ENCODE measurements around the gene TNKS2. TPM values are rescaled to one million over a fixed set of nuclear protein-coding genes. Genes with fewer than 3 reads are reported as not detected.

TNKS2 gene
- total and polyA plus RNA-seq, 2 of the 13 experiments (the other 11 are each of a cell fraction or from before 2014, with no cell fraction given) = 15.2 to 19.4 TPM

DNA sequence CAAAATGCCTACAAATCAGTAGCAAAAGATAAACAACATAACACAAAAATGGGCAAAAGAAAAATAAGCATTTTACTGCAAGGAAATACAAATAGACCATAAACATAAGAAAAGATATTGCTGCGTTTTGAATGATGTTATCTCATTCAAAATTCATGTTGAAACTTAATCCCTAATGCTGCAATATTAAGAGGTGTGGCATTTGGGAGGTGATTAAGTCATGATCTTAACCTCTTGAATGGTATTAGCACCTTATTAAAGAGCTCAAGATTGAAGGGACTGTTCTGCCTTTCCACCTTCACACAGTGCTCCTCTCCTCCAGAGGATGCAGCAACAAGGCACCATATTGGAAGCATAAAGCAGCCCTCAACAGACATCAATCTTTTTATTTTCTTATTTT lies 12.4 kb upstream of the TNKS2 start:
- CTCF ChIA-PET (ENCODE audit: low intra/inter-chr PET ratio, low total read pairs) = no interaction called here
- H3K4me1 ChIP-seq (ENCODE audit: insufficient read depth, low read length) = peaks cover 13% of the 10 kb centered on the region
- no peaks in the 10 kb centered on the region for H3K36me3 ChIP-seq (replicated peaks in 1 of 2; ENCODE audit: control insufficient read depth in 1 of 2, insufficient read depth in 2 of 2, low read length in 2 of 2)
- no TSS peak for BruUV-seq (replicated peaks)
- H4K20me1 ChIP-seq (ENCODE audit: insufficient read depth, low read length) = no peaks in the 10 kb centered on the region
- no peaks in the 10 kb centered on the region; a peak in 1 of 5 replicates for H3K27me3 ChIP-seq (ENCODE audit: control insufficient read depth in 1 of 2, insufficient read depth in 2 of 2, low read length in 2 of 2)
- intact Hi-C loops (cut with micrococcal nuclease; ENCODE audit: unreplicated experiment) = no loop called here
- H3K9ac ChIP-seq (ENCODE audit: insufficient read depth, low read depth, low read length) = no peak overlapping the region
- POLR2A ChIA-PET = no interaction called here
- WGBS (ENCODE audit: low lambda C conversion rate) = 11% methylated on average over 1 of the region's 1 CpG
- no peaks in the 10 kb centered on the region for H3K79me2 ChIP-seq (ENCODE audit: insufficient read depth, low read length)
- H2AFZ ChIP-seq (ENCODE audit: low read length) = no peak overlapping the region
- H3K9me3 ChIP-seq (ENCODE audit: low read length) = no peaks in the 10 kb centered on the region
- H3K4me2 ChIP-seq (ENCODE audit: low read depth, low read length) = no peak overlapping the region
- DNase-seq (ENCODE audit: low spot score) (no peak), ATAC-seq (no peak), FAIRE-seq (no peak)
- in situ Hi-C loops (cut with HindIII; ENCODE audit: extremely low pct_ligation_motif_present, low pct_unique_long_range_greater_than_20kb) = no loop called here
- H3K27ac ChIP-seq (ENCODE audit: extremely low read length, insufficient read depth, low read length) = no peak overlapping the region
- TF ChIP-seq, protein P1, sequence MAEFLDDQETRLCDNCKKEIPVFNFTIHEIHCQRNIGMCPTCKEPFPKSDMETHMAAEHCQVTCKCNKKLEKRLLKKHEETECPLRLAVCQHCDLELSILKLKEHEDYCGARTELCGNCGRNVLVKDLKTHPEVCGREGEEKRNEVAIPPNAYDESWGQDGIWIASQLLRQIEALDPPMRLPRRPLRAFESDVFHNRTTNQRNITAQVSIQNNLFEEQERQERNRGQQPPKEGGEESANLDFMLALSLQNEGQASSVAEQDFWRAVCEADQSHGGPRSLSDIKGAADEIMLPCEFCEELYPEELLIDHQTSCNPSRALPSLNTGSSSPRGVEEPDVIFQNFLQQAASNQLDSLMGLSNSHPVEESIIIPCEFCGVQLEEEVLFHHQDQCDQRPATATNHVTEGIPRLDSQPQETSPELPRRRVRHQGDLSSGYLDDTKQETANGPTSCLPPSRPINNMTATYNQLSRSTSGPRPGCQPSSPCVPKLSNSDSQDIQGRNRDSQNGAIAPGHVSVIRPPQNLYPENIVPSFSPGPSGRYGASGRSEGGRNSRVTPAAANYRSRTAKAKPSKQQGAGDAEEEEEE (CRISPR knock-in tag; IDR thresholded peaks at IDR 0.05; ENCODE audit: borderline replicate concordance) = no peak
- TF ChIP-seq SALL1 (CRISPR knock-in tag; IDR thresholded peaks at IDR 0.05) = no peak
- no peak overlapping the region for H3K4me3 ChIP-seq (replicated peaks in 1 of 3; ENCODE audit: insufficient read depth in 1 of 3, low read depth in 2 of 3, low read length in 3 of 3)

DNA sequence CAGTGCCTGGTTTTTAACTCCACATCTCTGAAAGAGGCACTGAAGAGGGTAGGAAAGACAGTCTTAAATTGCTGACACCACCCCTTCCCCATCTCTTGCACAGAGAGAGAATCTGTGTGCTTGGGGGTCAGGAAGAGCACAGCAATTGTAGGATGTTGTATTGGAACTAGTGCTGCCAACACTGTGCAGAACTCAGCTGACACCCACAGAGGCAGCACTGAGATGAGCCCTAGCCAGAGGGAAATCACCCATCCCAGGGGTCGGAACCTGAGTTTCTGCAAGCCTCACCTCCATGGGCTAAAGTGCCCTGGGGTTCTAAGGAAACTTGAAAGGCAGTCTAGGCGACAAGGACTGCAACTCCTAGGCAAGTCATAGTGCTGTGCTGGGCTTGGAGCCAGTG lies 11.0 kb upstream of the TNKS2 start:
- Histone ChIP-seq H3K4me2 (ENCODE audit: low read depth, low read length) (no peak overlapping the region), H3K9ac (ENCODE audit: insufficient read depth, low read depth, low read length) (no peak overlapping the region), H3K79me2 (ENCODE audit: insufficient read depth, low read length) (no peaks in the 10 kb centered on the region), H3K27ac (ENCODE audit: extremely low read length, insufficient read depth, low read length) (no peak overlapping the region), H3K27me3 (ENCODE audit: control insufficient read depth in 1 of 2, insufficient read depth in 2 of 2, low read length in 2 of 2) (no peaks in the 10 kb centered on the region; a peak in 1 of 5 replicates), H3K4me1 (ENCODE audit: insufficient read depth, low read length) (peaks cover 13% of the 10 kb centered on the region), H3K4me3 (replicated peaks in 1 of 3; ENCODE audit: insufficient read depth in 1 of 3, low read depth in 2 of 3, low read length in 3 of 3) (no peak overlapping the region), H2AFZ (ENCODE audit: low read length) (no peak overlapping the region), H4K20me1 (ENCODE audit: insufficient read depth, low read length) (no peaks in the 10 kb centered on the region), H3K36me3 (replicated peaks in 1 of 2; ENCODE audit: control insufficient read depth in 1 of 2, insufficient read depth in 2 of 2, low read length in 2 of 2) (no peaks in the 10 kb centered on the region), H3K9me3 (ENCODE audit: low read length) (no peaks in the 10 kb centered on the region)
- in situ Hi-C loops (cut with HindIII; ENCODE audit: extremely low pct_ligation_motif_present, low pct_unique_long_range_greater_than_20kb) (no loop called here), intact Hi-C loops (cut with micrococcal nuclease; ENCODE audit: unreplicated experiment) (no loop called here)
- no peak for FAIRE-seq
- ATAC-seq = peak; percentile 69
- CTCF ChIA-PET (ENCODE audit: low intra/inter-chr PET ratio, low total read pairs) = no interaction called here
- no TSS peak for BruUV-seq (replicated peaks)
- WGBS (ENCODE audit: low lambda C conversion rate) = 20% methylated on average over 2 of the region's 2 CpGs
- no peak for DNase-seq (ENCODE audit: low spot score)
- POLR2A ChIA-PET = interaction anchor here (1.9 kb wide), 1 partner anchor 9 kb away, joined by 5 read pairs; no protein-coding TSS in a partner anchor
- TF ChIP-seq, protein P2, sequence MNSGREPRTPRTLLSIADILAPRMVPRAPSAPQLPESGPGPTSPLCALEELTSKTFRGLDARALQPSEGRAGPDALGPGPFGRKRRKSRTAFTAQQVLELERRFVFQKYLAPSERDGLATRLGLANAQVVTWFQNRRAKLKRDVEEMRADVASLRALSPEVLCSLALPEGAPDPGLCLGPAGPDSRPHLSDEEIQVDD (CRISPR knock-in tag; IDR thresholded peaks at IDR 0.05; ENCODE audit: borderline replicate concordance) = no peak
- TF ChIP-seq, protein P3, sequence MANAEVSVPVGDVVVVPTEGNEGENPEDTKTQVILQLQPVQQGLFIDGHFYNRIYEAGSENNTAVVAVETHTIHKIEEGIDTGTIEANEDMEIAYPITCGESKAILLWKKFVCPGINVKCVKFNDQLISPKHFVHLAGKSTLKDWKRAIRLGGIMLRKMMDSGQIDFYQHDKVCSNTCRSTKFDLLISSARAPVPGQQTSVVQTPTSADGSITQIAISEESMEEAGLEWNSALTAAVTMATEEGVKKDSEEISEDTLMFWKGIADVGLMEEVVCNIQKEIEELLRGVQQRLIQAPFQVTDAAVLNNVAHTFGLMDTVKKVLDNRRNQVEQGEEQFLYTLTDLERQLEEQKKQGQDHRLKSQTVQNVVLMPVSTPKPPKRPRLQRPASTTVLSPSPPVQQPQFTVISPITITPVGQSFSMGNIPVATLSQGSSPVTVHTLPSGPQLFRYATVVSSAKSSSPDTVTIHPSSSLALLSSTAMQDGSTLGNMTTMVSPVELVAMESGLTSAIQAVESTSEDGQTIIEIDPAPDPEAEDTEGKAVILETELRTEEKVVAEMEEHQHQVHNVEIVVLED (CRISPR knock-in tag; IDR thresholded peaks at IDR 0.05; ENCODE audit: borderline replicate concordance) = no peak
- TF ChIP-seq YY1 (IDR thresholded peaks at IDR 0.05; ENCODE audit: insufficient read depth, insufficient replicate concordance, low read depth, low read length) = no peak
- no peak for TF ChIP-seq BRCA1 (CRISPR knock-in tag; IDR thresholded peaks at IDR 0.05)
- TF ChIP-seq KDM5A (IDR thresholded peaks at IDR 0.05; ENCODE audit: borderline replicate concordance, low read length) = no peak
- TF ChIP-seq SAFB2 (CRISPR knock-in tag; IDR thresholded peaks at IDR 0.05; ENCODE audit: borderline replicate concordance, low read depth) = no peak
- TF ChIP-seq ZNF484 (CRISPR knock-in tag; IDR thresholded peaks at IDR 0.05; ENCODE audit: borderline replicate concordance, low read depth) = no peak
- no peak for TF ChIP-seq NFYB (CRISPR knock-in tag; IDR thresholded peaks at IDR 0.05)
- TF ChIP-seq ZNF3 (CRISPR knock-in tag; IDR thresholded peaks at IDR 0.05) = no peak
- no peak for TF ChIP-seq ZNF572 (CRISPR knock-in tag; IDR thresholded peaks at IDR 0.05)
- no peak for TF ChIP-seq NR2C2 (CRISPR knock-in tag; IDR thresholded peaks at IDR 0.05; ENCODE audit: borderline replicate concordance)
